Peyer's patch (tissue), 4 donors: ENCODE data around the gene FAM89A.

Experiments
- CTCF ChIP-seq, 6 experiments: fragments of 450-650 bp in 4 of 6; fragments of 200-600 bp in 2 of 6; sonication (generic) in 1 of 6; IDR thresholded peaks; one replicate each; pipeline ENCODE4 v1.5.1; 2017 to 2019; ENCODE audit warnings: antibody characterized with exemption in 6 of 6, mild to moderate bottlenecking in 3 of 6, moderate library complexity in 1 of 6
- POLR2A ChIP-seq, 2 donors: fragments of 450-650 bp; IDR thresholded peaks; one replicate each; pipeline ENCODE4 v1.5.1; 2017; ENCODE audit warnings: antibody characterized with exemption in 2 of 2, mild to moderate bottlenecking in 2 of 2, moderate library complexity in 2 of 2

DNA sequence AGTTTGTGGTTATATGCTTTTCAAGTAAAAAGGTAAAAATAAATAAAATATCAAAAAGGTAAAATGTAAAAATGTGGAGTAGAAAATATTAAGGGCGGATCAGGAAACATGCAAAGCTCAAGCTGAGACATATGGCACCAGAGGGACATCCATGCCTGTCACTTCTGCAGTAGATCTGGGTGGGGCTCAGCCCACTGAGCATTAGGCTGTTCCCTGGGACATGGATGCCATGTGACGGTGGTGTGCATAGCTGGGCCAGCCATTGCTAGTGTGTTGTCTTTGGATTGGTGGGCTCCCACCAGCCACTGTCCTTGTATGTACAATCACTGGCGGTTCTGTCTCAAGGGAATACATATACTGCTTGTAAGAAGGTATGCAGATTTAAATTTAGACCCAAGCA is 64.4 kb downstream of the FAM89A start:
- TF ChIP-seq POLR2A (IDR thresholded peaks at IDR 0.05) (no peak), CTCF (IDR thresholded peaks at IDR 0.05) (no peak)
